Measurements from ENCODE around the gene PDE1A. TPM values are rescaled to one million over a fixed set of nuclear protein-coding genes. Genes with fewer than 3 reads are reported as not detected.

PDE1A gene
- total RNA-seq, 1 donor from 2014 or later, result 0.08 TPM

GRCh38 chr2:182361477-182361876 lies 65.4 kb downstream of the PDE1A start:
- no peak for DNase-seq (ENCODE audit: low read depth)
- no peaks in the 10 kb centered on the region for H3K36me3 ChIP-seq (ENCODE audit: control insufficient read depth, insufficient read depth, low read length)
- H3K4me3 ChIP-seq (ENCODE audit: low read depth, low read length), result no peak overlapping the region
- H3K27me3 ChIP-seq (ENCODE audit: control insufficient read depth, insufficient read depth, low read length), result no peaks in the 10 kb centered on the region
- TF ChIP-seq CTCF (IDR thresholded peaks at IDR 0.05; ENCODE audit: insufficient read depth, low read length, poor library complexity, severe bottlenecking), result no peak

GRCh38 chr2:182360663-182361260 lies 66.1 kb downstream of the PDE1A start:
- H3K27me3 ChIP-seq (ENCODE audit: control insufficient read depth, insufficient read depth, low read length), result no peaks in the 10 kb centered on the region

GRCh38 chr2:182359990-182360662 lies 66.7 kb downstream of the PDE1A start:
- no peak for DNase-seq (ENCODE audit: low read depth)
- Histone ChIP-seq H3K4me3 (ENCODE audit: low read depth, low read length) (no peak overlapping the region), H3K27me3 (ENCODE audit: control insufficient read depth, insufficient read depth, low read length) (no peaks in the 10 kb centered on the region), H3K36me3 (ENCODE audit: control insufficient read depth, insufficient read depth, low read length) (no peaks in the 10 kb centered on the region)
- no peak for TF ChIP-seq CTCF (IDR thresholded peaks at IDR 0.05; ENCODE audit: insufficient read depth, low read length, poor library complexity, severe bottlenecking)

More at GRCh38 chr2:182360663-182361260, 66.1 kb downstream of the PDE1A start:
- Histone ChIP-seq H3K4me3 (ENCODE audit: low read depth, low read length) (no peak overlapping the region), H3K36me3 (ENCODE audit: control insufficient read depth, insufficient read depth, low read length) (no peaks in the 10 kb centered on the region)
- no peak for TF ChIP-seq CTCF (IDR thresholded peaks at IDR 0.05; ENCODE audit: insufficient read depth, low read length, poor library complexity, severe bottlenecking)
- no peak for DNase-seq (ENCODE audit: low read depth)

GRCh38 chr2:182359027-182359989 lies 67.5 kb downstream of the PDE1A start:
- DNase-seq (ENCODE audit: low read depth), result no peak
- Histone ChIP-seq H3K27me3 (ENCODE audit: control insufficient read depth, insufficient read depth, low read length) (no peaks in the 10 kb centered on the region), H3K4me3 (ENCODE audit: low read depth, low read length) (no peak overlapping the region), H3K36me3 (ENCODE audit: control insufficient read depth, insufficient read depth, low read length) (no peaks in the 10 kb centered on the region)
- TF ChIP-seq CTCF (IDR thresholded peaks at IDR 0.05; ENCODE audit: insufficient read depth, low read length, poor library complexity, severe bottlenecking), result no peak

GRCh38 chr2:182358601-182359000 lies 68.2 kb downstream of the PDE1A start:
- no peaks in the 10 kb centered on the region for H3K27me3 ChIP-seq (ENCODE audit: control insufficient read depth, insufficient read depth, low read length)
- H3K36me3 ChIP-seq (ENCODE audit: control insufficient read depth, insufficient read depth, low read length), result no peaks in the 10 kb centered on the region
- H3K4me3 ChIP-seq (ENCODE audit: low read depth, low read length), result no peak overlapping the region
- DNase-seq (ENCODE audit: low read depth), result no peak
- TF ChIP-seq CTCF (IDR thresholded peaks at IDR 0.05; ENCODE audit: insufficient read depth, low read length, poor library complexity, severe bottlenecking), result no peak
